BLaER1 treated with 17β-estradiol and CSF1 and Interleukin-3, amounts not matched to agents 10 nM and 100 nM (cell line): ENCODE results near the gene RAB40B.
A peak's percentile ranks its signal among the peaks of the same experiment; 100 is the strongest.

Experiments
- H3K27ac ChIP-seq, 11 experiments: shearing (Covaris generic); formaldehyde crosslinking; 2 replicates each; pipeline ENCODE4 v1.8.1; 2022
- H3K27me3 ChIP-seq, 11 experiments: shearing (Covaris generic); formaldehyde crosslinking; 2 replicates each; pipeline ENCODE4 v1.8.1; 2022
- H3K36me3 ChIP-seq, 11 experiments: shearing (Covaris generic); formaldehyde crosslinking; 2 replicates each; pipeline ENCODE4 v1.8.1; 2022
- H3K4me1 ChIP-seq, 10 experiments: shearing (Covaris generic); formaldehyde crosslinking; 2 replicates each; pipeline ENCODE4 v1.8.1; 2022
- H3K4me2 ChIP-seq, 11 experiments: shearing (Covaris generic); formaldehyde crosslinking; 2 replicates each; pipeline ENCODE4 v1.8.1; 2022
- H3K4me3 ChIP-seq, 10 experiments: shearing (Covaris generic); formaldehyde crosslinking; 2 replicates each; pipeline ENCODE4 v1.8.1; 2022
- H3K9ac ChIP-seq, 11 experiments: shearing (Covaris generic); formaldehyde crosslinking; 2 replicates each; pipeline ENCODE4 v1.8.1; 2022
- H3K9me3 ChIP-seq, 11 experiments: shearing (Covaris generic); formaldehyde crosslinking; replicated peaks in 1 of 11; 2 replicates each; pipeline ENCODE4 v1.8.1; 2022
- H4K20me1 ChIP-seq, 11 experiments: shearing (Covaris generic); formaldehyde crosslinking; 2 replicates each; pipeline ENCODE4 v1.8.1; 2022
- Cebpa-rat ChIP-seq, 11 experiments: shearing (Covaris generic); IDR thresholded peaks; 2 replicates each; pipeline ENCODE4 v1.8.1; 2022

RAB40B gene

DNA sequence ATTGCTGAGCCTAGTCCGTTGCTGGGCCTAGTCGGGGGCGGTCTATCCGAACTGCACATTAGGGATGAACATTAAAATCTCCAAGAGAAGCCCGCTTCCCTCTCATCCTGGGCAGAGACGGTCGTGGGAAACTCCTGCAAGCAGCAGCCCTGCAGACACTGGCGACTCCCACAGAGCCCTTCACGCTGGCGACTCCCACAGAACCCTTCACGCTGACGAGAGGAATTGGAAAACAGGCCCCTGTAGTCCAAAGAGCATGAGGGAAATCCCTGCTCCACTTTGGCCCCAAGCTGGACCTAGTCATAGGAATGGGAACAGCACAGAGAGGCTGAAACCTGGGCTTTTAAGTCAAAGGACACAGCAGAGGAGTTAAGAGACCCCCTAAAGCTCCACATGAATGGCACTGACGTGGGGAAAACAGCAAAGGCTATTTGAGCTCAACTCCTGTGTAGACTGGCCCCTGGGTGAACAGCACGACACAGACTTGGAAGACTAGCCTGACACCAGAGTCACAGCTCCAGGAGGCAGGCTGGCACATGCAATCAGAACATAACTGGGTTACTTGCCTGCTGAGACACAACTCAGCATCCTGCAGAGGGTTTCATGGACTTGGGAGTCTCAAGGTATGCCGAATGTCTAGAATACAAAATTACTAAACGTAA, 92.4 kb downstream of the RAB40B start:
- H3K9me3 ChIP-seq = no peaks in the 10 kb centered on the region
- TF ChIP-seq Cebpa-rat (IDR thresholded peaks at IDR 0.05) = no peak
- peak overlapping the region in 10 of 11 experiments; percentile 22 to 74 (median 66); a peak in 14 of 22 replicates for H3K9ac ChIP-seq
- H3K36me3 ChIP-seq = peaks cover 56 to 89% (median 74%) of the 10 kb centered on the region in 11 experiments
- peaks cover 43 to 66% (median 52%) of the 10 kb centered on the region in 10 experiments for H3K4me1 ChIP-seq
- H3K27ac ChIP-seq = peak overlapping the region in 8 of 11 experiments; percentile 64 to 84 (median 83); a peak in 15 of 22 replicates
- no peaks in the 10 kb centered on the region for H3K27me3 ChIP-seq
- H3K4me2 ChIP-seq = peak overlapping the region; percentile 74 to 95 (median 86); a peak in 20 of 22 replicates
- H4K20me1 ChIP-seq = peaks cover 0 to 59% (median 36%) of the 10 kb centered on the region in 11 experiments; a peak in 13 of 22 replicates
- H3K4me3 ChIP-seq = no peak overlapping the region
